Stimulated activated CD4-positive, alpha-beta T cell treated with anti-CD3 and anti-CD28 coated beads, Interleukin-2, amount 100 ng/mL, for 4 hours (primary cell): Measurements from ENCODE around the gene PAX2.

Source experiments
- DNase-seq: peaks from one replicate; pipeline ENCODE4 v3.0.0-alpha.2; 2020; ENCODE audit warnings: low read depth

Gene PAX2

DNA sequence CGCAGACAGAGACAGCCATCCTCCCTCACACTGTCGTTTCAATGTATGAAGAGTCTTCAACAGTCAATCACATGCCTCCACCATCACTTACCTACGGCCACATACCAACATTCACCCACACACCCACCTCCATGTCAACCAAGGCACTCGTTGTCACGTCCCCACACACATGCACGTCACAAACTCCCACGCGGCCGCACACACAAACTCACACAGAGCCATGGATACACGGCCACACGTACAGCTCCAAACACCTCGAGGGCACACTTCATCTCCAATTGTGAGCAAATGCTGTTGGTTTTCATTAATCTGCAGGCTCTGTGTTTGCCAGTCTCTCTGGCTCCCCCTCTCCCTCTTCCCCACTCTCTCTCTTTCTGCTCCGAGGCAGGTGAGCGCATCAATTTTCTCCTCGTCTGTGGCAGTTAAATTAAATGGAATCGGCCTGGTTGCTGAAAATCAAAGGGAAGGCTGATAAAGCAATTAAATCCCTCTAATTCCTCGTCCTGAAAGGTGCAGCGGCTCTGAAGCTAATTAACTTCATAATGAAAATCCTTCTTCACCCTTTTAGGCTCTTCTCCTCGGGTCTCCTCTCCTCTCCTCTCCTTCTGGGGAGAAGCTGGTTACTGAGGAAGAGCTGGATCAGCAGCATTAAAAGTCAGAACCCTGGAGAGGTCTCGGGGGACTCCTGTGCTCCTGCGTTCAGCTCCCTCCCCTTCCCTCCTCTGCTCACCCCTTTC is 113.5 kb downstream of the PAX2 start:
- DNase-seq = no peak

DNA sequence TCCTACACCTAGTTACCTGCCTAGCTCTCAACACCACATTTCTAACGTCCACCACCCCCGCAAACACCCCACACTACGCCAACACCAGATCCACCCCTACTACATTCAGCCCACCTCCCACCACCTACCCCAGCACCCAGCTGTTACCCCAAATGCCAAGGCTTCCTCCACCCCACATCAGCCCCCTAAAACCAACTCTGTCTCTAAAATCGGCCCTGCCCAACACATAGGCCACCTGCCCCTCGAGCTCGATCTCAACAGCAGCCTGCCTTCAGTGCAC is 114.0 kb downstream of the PAX2 start:
- no peak for DNase-seq

DNA sequence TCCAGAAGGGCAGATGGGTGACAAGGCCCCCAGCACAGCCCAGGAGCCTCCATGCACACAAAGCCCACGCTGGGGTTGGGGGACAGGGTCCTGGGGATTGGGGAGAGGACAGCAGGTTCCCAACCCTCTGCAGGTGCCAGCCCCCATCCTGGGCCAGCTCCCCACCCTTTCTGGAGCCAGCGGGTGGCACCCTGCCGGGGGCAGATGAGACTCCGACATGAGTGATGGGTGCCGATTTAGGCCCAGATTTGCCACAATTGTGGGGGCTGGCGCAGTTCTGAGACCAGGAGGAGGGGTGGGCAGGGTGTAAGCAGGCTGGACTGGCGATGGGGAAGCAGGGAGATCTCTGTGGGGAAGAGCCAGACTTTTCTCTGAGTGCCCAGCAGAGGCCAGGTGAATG is 118.1 kb downstream of the PAX2 start:
- DNase-seq = no peak

DNA sequence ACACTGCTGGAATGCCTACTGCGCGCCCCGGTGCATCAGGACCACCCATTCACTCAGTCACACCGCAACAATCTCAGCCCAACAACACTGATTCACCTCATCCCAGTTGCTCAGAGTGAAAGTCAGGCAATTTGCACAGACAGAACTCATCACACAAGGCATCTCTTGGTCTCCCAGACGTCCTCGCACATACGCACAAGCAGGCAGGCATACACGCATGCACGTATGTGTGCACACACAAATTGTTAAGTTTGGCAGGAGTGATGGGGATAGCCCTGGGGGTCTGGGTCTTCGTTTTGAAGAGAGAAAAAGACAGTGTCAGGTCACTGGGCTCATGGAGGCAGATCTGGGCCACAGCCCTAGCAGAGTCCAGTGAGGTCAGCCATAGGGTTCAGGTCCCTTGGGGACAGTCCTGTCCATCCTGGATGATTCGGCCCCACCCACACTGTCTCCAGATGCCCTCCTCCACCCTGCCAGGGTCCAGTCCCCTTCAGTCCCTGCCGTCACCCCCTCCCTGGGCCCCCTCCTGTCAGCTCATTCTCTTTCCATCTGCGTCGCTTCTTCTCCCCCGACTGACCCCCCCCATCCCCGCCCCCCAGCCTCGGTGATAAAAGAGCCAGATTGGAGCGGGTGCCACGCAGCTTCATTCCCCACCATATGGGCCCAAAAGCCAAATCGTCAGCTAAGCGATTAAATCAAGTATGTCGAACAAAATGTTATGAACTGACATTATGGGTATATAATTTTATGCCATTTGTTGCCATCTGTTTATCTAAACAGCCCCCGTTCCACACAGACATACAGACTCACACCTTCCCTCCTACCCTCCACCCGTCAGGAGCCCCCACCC is 118.9 kb downstream of the PAX2 start:
- DNase-seq = no peak

DNA sequence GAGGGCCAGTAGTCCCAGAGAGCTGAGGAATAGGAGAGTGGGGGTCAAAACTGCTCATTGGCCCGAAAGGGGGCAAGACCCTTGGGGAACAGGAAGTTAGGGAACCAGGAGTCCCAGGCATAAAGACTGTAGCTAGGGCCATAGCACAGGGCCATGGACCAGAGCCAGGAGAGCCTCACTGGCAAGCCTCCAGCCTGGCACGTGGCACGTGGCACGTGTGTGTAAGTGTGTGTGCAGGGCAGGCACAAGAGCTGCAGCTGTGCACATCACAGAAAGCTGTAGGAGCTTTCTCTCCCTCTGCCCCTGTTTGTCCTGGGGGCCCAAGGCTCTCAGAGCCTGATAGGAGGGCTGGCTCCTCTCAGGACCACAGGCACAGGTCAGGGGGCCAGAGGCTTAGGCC is 119.6 kb downstream of the PAX2 start:
- DNase-seq = no peak

- DNase-seq = no peak
Observed at GRCh38 chr10:100866010-100866409, 120.6 kb downstream of the PAX2 start.

DNA sequence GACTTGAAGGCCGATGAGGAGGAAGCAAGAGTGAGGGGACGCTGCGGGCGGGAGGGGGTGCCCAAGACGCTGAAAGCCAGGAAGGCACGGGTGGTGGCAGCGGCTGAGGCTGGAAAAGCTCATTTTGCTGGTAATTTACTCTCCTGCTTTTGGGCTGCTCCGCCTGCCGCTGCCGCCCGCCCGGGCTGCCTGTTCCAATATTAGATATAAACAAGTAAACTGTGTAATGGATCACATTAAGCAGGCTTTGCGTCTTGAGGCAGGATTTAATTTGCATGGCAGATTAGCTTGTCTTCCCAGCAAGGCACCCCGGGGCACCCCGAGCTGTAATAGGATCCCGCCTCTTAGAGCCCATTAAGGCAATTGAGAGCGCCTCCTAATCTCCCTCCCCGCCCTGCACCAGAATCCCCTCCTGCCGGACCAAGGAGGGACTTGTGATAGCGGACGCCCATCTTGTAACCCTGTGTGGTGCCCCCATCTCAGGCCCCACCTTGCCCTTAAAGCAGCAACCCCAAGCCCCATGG is 121.3 kb downstream of the PAX2 start:
- DNase-seq = no peak

DNA sequence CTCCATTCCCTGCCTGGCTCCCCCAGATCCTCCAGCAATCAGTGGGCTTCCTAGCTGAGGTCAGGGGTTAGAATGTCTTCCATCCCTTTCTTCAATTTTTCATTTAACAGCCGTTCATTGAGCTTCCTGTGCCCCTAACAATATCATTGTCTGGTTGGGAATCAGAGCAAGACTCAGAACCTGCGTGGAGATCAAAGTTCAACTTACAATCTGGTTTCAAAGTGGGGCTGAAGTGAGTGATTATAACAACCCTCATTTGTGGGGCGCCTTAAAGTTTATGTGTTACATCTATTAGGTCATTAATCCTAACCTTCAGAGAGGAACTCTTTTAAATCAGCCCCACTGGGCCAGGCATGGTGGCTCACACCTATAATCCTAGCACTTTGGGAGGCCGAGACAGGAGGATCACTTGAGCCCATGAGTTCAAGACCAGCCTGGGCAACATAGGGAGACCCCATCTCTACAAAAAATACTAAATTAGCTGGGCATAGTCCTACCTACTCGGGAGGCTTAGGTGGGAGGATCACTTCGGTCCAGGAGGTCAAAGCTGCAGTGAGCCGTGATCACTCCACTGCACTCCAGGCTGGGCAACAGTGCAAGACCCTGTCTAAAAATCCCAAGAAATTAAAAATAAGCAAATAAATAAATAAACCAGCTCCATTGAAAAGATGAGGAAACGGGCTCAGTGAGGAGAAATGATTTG is 122.0 kb downstream of the PAX2 start:
- no peak for DNase-seq

- DNase-seq = no peak
Observed at GRCh38 chr10:100868382-100868781, 123.0 kb downstream of the PAX2 start.

GRCh38 chr10:100869399-100869798 is 124.0 kb downstream of the PAX2 start:
- no peak for DNase-seq

DNA sequence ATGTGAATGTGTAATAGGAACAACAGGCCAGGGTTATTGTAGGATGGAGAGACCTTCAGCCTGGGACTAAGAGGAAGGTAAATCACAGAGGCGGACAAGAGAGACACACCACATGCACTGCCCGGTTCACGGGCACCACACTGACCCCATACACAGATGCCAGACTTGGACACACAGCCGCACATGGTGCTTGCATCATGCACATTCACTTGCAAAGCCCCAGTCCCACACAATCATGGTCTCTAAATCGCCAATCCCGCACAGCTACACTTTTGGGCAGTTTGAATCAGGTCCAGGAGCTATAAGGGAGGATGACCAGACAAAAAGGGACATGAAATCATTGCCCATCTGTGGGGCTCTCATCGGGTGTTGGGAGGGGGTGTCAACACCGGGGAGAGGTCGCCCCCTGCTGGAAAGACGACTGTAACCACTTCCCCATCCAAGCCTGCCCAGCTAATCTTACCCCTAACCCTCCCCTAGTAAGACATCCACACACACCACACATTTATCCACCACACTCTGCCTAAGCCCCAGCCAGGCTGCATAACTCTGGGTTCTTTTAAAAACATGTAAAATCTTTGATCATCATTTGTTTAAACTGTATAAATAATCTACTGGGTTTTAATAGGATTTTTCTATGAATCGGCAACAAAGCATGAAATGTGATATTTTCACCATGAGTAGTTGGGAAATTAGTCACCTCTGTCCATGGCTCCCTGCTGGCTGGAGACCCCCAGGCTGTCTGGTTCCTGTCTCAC is 126.8 kb downstream of the PAX2 start:
- DNase-seq = peak; percentile 27

DNA sequence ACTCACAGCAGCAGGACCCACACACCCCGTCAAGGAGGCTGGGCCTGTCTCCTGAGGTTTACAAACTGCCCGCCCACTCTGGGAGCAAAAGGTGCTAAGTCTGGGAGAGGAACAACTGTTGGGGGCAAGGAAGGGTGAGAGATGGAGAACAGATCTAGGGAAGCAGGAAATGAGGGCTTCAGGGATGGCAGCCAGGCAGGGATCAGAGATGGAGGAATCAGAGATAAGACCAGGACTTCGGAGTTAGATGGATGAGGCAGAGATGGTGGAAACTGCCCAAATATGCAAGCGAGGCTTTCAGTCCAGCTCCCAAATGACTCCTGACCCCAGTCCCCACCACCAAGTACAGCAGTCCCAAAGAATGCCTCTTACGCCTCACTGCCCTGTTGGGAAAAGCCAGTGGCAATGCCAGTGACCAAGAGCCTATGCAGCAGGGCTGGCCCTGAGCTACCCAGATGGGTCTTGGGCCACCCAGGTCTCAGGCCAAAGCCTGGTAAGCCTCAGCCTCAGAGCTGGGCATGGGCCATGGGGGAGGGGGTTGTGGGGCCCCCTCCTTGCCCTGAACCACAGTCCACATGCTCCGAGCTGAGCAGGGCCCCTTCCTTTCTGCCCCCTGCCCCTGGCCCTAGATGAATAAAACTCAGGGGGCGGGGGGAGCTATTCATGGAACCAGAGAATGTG is 127.9 kb downstream of the PAX2 start:
- no peak for DNase-seq

DNA sequence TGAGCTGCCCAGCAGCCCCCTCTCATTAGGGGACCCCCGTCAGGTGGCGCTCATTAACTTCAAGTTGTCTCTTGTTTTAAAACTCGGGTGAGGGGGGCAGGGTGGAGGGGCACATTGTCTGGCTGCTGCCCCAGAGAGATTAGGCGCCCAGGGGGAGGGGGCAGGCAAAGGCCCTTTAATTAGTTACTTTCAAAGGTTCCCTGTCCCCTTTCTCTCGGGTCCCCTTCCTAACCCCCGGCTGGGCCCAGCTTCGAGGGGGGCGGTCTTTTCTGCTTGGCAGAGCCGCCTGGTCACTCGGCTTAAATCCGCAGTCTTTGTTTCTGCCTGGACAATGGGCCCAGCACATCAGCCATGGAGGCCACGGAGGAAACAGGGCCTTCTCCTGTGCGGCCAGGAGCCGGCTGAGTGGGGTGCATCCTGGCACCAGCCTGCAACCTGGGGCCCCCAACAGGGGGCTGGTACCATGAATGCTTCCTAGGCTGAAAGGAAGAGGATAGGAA is 128.5 kb downstream of the PAX2 start:
- DNase-seq = no peak

- no peak for DNase-seq
Observed at GRCh38 chr10:100874702-100875483, 129.5 kb downstream of the PAX2 start.

- no peak for DNase-seq
Observed at GRCh38 chr10:100875484-100876166, 130.2 kb downstream of the PAX2 start.

- DNase-seq = no peak
Observed at GRCh38 chr10:100876585-100877460, 131.4 kb downstream of the PAX2 start.

DNA sequence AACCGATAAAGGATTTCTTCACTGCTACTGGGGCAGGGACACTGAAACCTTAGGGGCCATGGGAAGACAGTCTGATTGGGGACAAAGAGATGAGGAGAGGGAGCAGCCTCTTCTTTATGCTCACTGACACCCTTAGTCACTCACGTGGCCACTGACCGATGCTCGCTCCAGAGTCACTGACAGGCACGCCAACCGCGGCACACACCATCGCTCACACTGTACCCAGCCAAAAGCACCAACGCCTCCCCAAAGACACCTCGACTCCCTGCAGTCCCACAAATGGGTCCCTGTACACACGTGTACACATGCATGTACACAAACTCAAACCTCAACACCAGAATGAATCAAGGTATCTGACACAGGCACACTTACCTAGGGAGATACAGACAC is 132.1 kb downstream of the PAX2 start:
- no peak for DNase-seq

GRCh38 chr10:100878291-100878910 is 133.0 kb downstream of the PAX2 start:
- DNase-seq = peak; percentile 8
